ENCODE results near the gene RIIAD1.

GRCh38 chr1:151680826-151681225, 40.5 kb upstream of the RIIAD1 start:
- no peak for TF ChIP-seq CTCF (IDR thresholded peaks at IDR 0.05)
- TF ChIP-seq EP300 (IDR thresholded peaks at IDR 0.05) = no peak
- no peak for TF ChIP-seq POLR2AphosphoS5 (IDR thresholded peaks at IDR 0.05)

Data from stomach (tissue), 4 donors.